NCI-H1092 (cell line): ENCODE measurements around the gene HERC5.

Experiments used
- DNase-seq: peaks from one replicate; lab custom pipeline; 2025; lab: John Stamatoyannopoulos, UW

Gene HERC5

DNA sequence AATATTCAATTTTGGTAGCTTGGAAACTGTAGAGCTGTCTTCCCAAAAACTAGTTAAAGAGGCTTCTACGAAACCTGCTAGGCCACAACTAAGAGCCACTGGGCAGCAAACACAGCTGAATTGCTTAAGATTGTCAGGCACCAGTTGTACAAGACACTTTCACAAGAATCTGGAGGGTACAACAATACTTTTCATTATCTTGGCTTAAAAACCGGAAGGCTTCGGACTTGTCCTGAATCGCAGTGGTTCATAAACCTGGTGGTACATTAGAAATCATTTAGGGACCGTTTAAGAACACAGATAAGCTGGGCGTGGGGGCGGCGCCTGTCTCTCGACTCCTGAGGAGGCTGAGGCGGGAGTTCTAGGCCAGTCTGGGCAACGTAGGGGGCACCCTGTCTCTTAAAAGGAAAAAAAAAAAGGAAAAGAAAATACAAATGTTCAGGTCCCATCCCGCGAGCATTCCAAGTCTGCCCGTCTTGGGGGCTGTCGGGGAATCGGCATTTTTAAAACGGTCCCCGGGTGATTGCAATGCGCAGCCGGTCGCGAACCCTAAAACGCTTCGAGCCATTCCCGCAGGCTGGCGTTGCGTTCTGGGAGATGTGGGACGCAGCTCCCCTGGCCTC lies 65.9 kb downstream of the HERC5 start:
- no peak for DNase-seq

DNA sequence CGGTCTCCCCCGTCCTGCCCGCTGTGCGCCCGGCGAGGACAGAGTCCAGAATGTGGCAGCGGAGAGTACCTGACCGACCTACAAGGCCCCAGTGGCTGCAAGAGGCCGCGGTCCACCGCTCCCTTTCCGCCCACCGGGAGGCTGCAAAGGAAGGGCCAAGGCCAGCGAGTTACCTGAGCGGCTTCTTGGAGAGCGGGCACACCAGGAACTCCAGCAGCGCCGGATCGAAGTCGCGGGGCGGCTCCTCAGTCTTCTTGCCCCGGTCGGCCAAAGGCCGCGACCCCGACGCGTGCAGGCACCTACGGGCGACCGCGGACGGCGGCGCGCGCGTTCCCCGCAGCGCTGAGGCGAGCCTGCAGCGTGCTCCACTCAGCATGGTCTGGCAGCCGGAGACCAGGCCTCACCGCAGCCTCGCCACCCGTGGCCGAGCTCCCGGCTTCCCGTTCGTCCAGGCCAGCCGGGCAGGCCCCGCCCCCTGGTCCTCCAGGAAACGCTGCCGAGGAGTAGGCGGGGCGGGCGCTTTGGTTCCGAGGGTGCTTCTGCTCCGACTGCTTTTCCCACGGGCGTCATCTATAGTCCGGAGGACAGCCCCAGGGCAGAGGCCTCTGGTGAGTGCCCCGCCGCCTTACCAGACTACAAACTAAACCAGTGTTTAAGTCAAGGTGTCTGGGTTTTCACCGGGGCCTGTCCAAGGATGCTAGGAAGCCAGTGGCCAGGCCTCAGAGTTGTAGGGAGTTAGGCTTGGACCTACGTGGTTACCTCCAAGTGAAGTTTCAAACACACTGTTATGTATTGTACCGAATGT lies 66.6 kb downstream of the HERC5 start, which contains the start of gene PYURF:
Gene PYURF, minus strand, starts transcription at position 452 of the 805 bp plus-strand sequence. Its CDS starts 76 bp downstream, at position 376.
- DNase-seq: peak; percentile 93

DNA sequence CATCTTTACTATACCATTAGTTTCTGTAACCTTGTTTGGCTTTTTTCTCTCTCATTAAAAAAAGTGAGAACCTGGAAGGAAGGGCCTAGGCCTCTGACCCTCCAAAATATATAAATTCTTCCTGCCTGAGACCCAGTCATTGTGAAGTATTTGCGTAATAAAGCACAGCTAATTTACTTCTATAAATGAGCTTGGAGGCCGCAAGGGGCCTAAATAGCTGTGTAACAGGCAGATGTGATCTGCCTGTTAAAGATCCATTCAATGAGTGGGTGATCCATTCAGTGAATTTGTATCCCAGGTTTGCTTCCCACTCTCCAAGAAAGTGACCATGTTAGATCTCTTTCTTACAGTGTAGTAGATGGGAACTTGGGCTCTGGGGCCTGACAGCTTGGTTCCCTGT lies 67.3 kb downstream of the HERC5 start:
- DNase-seq: no peak

DNA sequence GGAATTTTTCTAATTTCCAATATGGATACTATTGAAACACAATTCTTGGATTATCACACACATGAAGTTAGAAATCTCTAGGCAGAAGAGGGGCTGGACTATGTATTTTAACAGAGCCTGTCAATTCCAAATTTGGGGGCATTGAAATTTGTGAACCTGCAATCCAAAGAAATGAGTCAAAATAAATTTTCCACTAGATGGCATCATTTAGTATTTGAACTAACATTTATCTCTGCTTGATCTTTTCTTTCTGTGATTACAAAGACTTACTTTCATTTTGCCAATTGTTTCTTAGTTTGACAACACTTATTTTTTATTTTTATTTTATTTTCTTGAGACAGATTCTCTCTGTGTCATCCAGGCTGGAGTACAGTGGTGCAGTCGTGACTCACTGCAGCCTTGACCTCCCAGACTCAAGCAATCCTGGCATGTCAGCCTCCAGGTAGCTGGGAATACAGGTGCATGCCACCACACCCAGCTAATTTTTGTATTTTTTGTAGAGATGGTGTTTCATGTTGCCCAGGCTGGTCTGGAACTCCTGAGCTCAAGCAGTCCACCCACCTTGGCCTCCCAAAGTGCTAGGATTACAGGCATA lies 69.4 kb downstream of the HERC5 start:
- no peak for DNase-seq

DNA sequence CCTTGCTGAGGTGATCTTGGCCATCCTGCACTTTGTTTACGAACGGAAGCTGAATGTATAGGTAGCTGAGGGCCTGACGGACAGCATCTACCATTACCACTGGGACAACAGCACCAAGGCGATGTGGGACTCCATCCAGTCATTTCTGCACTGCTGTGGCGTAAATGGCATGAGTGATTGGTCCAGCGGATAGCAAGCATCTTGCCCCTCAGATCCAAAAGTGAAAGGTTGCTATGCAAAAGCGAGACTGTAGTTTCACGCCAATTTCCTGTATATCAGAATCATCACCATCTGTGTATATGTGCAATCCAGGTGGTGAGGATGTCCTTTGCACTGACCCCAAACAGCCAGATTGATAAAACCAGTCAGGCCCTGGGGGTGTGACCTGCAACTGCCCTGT lies 70.9 kb downstream of the HERC5 start:
- no peak for DNase-seq

DNA sequence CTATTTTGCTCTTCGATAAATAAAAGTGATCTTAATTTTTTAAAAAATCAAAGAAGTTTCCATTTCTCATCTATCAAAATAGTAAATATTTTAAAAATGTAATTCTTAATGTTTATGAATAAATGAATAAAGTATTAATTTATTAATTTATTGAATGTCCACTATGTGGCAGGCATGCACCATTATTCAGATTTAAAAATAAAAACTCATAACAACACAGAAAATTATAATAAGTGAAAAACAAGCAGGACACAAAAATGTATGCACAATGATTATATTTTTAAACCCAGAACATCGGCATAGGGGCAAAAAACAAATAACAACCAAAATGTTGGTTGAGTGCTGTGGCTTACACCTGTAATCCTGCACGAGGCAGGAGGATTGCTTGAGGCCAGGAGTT lies 71.9 kb downstream of the HERC5 start:
- DNase-seq: no peak

DNA sequence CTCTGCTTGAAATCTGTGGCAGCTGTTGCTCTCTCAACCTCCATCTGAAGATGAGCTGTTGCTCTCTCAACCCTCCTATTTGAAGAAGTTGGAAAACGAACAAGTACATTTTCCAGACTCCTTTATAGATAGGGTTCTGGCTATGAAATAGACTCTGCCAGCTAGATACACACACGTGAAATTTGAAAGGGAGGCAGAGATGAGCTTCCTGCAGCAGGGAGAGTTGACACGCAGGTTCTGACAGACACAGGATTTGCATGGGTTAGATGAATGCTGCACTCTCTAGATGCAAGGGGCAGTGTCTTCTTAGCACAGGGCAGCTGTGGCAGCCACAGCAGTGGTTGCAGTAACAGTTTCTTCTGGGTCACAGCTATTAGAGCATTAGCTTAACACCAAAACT lies 74.6 kb downstream of the HERC5 start:
- no peak for DNase-seq

DNA sequence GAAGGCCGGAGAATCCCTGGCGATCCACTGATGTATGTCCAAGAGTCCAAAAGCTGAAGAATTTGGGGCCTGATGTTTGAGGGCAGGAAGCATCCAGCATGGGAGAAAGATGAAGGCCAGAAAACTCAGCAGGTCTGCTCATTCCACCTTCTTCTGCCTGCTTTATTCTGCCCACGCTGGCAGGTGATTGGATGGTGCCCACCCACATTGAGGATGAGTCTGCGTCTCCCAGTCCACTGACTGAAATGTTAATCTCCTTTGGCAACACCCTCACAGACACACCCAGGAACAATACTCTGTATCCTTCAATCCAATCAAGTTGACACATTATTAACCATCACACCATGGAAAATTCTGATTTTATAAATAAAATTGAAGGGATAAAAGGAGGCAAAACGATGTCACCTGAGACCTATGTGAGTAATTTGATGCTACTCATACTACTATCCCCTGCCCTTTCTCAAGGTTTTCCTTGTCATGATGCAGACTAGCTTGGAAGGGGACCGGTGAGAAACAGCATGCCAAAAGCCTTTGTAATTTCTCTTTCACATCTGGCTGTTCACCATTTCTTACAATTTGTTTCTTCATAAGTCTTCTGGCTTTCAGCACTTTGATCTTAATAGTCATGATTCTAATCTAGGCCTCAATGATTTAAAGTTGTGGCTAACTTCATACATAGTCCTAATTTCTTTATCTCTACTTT lies 76.3 kb downstream of the HERC5 start:
- no peak for DNase-seq

DNA sequence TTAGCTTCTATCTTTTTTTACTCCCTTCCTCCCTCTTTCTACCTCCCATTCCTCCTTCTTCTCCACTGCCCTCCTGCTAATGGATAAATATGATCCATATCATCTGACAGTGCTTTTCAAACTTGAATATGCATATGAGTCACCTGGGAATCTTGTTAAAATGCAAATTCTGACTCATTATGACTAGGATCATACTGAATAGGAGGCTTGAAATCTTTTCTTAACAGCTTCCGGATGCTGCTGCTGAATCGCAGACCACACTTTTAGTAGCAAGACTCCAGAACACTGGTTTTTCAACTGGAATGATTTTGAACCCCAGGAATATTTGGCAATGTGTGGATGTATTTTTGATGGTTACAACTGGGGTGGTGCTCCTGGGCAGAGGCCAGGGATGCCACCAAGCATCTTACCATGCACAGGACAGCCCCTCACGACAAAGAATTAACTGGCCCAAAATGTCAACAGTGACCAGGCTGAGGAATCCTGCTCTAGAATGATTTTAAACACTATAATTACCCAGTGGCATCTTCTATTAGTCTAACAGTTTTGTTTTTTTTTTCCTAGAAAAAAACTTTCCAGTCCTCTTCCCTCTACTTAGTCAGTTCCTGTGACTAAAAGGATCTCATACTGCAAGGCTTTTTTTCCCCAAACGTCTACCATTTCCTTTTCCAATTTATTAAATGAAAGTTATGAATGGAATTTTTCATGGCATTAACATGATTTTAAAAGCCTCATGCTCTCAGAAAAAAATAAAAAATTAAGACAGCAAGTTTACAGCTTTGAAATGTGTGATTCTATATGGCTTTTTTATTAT lies 77.2 kb downstream of the HERC5 start:
- no peak for DNase-seq

DNA sequence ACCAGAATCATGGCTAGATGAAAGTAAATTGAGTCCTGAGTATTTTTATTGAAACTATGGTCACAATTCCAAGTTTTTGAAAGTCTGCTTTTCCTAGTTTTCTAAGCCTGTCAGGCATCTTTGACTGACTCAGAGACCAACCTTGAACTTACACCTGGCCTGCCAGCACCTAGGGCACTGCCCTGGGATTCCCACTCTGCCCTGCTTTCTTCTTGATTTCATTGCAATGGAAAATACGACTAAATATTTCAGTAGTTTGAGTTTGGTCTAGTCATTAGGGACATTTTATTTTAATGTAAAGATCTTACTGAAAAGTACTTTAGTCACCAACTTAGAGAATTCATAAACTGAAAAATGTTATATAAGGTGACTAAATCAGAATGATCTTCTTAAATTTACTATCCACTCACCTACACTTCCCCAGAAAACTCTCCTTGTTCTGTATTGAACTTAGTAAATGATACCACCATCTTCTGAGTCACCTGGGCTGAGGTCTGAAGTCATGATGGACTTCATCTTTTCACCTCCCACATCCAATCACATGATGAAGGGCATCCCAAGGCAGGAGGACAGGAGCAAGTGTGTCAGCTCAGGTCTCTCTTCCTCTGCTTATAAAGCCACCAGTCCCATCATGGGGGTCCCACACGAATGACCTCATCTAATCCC lies 78.3 kb downstream of the HERC5 start:
- DNase-seq: no peak

DNA sequence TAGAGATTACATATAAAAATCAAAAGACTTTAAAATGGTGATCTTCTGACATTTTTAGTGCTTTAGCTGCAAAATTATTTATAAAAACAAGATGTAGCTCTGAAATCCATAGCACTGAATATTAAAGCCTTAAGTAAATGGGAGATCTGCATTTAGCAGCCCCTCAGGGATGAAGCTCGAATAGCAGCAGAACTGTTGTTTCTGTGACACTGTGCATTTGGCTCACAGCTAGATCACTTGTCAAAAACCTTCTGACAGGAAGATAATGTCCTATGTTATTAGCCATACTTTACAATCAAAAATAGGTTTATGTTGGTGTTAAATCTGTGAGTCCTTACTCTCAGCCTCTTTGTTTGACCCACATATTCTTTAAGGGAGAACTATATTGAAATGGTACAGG lies 80.8 kb downstream of the HERC5 start:
- no peak for DNase-seq

DNA sequence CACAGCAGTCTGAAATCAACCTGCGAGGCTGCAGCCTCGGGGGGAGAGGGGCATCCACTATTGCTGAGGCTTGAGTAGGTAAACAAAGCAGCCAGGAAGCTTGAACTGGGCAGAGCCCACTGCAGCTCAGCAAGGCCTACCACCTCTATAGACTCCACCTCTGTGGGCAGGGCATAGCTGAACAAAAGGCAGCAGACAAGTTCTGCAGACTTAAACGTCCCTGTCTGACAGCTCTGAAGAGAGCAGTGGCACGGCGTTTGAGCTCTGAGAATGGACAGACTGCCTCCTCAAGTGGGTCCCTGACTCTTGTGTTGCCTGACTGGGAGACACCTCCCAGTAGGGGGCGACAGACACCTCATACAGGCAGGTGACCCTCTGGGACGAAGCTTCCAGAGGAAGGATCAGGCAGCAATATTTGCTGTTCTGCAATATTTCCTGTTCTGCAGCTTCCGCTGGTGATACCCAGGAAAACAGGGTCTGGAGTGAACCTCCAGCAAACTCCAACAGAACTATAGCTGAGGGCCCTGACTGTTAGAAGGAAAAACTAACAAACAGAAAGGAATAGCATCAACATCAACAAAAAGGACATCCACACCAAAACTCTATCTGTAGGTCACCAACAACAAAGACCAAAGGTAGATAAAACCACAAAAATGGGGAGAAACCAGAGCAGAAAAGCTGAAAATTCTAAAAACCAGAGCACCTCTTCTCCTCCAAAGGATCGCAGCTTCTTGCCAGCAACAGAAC lies 82.6 kb downstream of the HERC5 start:
- peak; percentile 17 for DNase-seq

DNA sequence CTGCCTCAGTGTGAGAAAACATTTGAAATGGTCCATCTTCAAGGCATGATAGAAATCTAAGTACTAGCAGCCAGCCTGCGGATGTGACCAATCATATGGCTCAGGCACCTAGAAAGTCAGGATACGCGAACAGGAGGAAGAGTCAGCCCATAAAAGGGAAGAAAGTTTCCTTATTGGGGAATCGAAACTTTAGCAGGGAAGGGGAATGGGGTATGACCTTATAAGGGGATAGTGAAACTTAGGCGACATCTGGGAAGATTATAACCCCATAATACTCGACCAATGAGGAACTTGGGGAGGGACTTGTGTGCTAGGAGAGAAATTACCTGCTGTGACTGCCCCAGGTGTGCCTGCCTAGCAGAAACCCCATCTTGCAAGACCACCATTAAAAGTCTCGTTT lies 92.9 kb downstream of the HERC5 start:
- no peak for DNase-seq
